GM12878 (cell line): Measurements from ENCODE around the gene GPSM1. TPM values are rescaled to one million over a fixed set of nuclear protein-coding genes. Genes with fewer than 3 reads are reported as not detected.

Experiments used
- ATAC-seq: fragments of 200-7000 bp; cut with Tn5 transposase; 3 replicates; pipeline ENCODE4 v1.9.1; 2020; ENCODE audit warnings: mild to moderate bottlenecking, moderate library complexity
- BruUV-seq: library from RNA; stranded (reverse); fragments of 400-500 nt; replicated peaks from 2 replicates; lab custom pipeline; 2021; lab: Mats Ljungman, UMichigan
- CTCF ChIA-PET: fragments of 300-600 bp; sonication (Branson Sonifier 250); formaldehyde crosslinking; extraction: SDS; loops from one replicate; lab custom pipeline; 2021; ENCODE audit warnings: inconsistent platforms; lab: Yijun Ruan, JAX
- POLR2A ChIA-PET: fragments of 350-600 bp; formaldehyde crosslinking; extraction: SDS; loops from one replicate; lab custom pipeline; 2021; ENCODE audit warnings: inconsistent platforms; lab: Charles Lee
- RAD21 ChIA-PET: fragments of 300-600 bp; sonication (Branson Sonifier 250); formaldehyde crosslinking; loops from one replicate; lab custom pipeline; 2023; ENCODE audit warnings: antibody characterized with exemption; ENCODE audit not compliant: unreplicated experiment; lab: Charles Lee
- SMC1A ChIA-PET: fragments of 300-600 bp; sonication (Branson Sonifier 250); formaldehyde crosslinking; loops from one replicate; lab custom pipeline; 2023; ENCODE audit not compliant: unreplicated experiment, uncharacterized antibody; lab: Charles Lee
- DNase-seq: peaks from one replicate; pipeline ENCODE4 v3.0.0-alpha.2; 2011; ENCODE audit warnings: low read depth, low spot score
- FAIRE-seq: peaks from 3 replicates; lab custom pipeline; 2011; peaks lifted over from hg19 to GRCh38; lab: Jason Lieb, UNC
- H2AFZ ChIP-seq: 2 replicates; pipeline ENCODE4 v1.6.0; 2011; ENCODE audit warnings: low read depth, low read length, control low read depth; ENCODE audit not compliant: control insufficient read depth
- H3K27ac ChIP-seq: 2 replicates; pipeline ENCODE4 v1.5.1; 2011; ENCODE audit warnings: control low read depth; ENCODE audit not compliant: control insufficient read depth, insufficient read depth
- H3K27me3 ChIP-seq, 2 experiments: replicated peaks in 1 of 2; 2 replicates each; pipeline versions ENCODE4 v1.6.0 to v1.6.1; 2011; ENCODE audit warnings: low read length in 1 of 2; ENCODE audit not compliant: control insufficient read depth in 2 of 2, insufficient read depth in 2 of 2
- H3K36me3 ChIP-seq, 2 experiments: 2 replicates each; pipeline ENCODE4 v1.5.1; 2011; ENCODE audit warnings: low read length in 1 of 2; ENCODE audit not compliant: control insufficient read depth in 2 of 2, insufficient read depth in 2 of 2
- H3K4me1 ChIP-seq: 2 replicates; pipeline ENCODE4 v1.6.1; 2011; ENCODE audit warnings: mild to moderate bottlenecking, low read length, moderate library complexity, mixed read lengths; ENCODE audit not compliant: control insufficient read depth, insufficient read depth
- H3K4me2 ChIP-seq: 2 replicates; pipeline ENCODE4 v1.6.0; 2011; ENCODE audit warnings: control low read depth; ENCODE audit not compliant: control insufficient read depth, insufficient read depth
- H3K4me3 ChIP-seq: fragments of 200-600 bp; sonication (generic); 2 replicates; pipeline ENCODE4 v1.5.1; 2016
- H3K79me2 ChIP-seq: 2 replicates; pipeline ENCODE4 v1.6.0; 2011; ENCODE audit warnings: low read length; ENCODE audit not compliant: control insufficient read depth, insufficient read depth
- H3K9ac ChIP-seq: 2 replicates; pipeline ENCODE4 v1.8.0; 2011; ENCODE audit warnings: low read length, control low read depth, mixed read lengths; ENCODE audit not compliant: control insufficient read depth, insufficient read depth
- H3K9me3 ChIP-seq: replicated peaks from 3 replicates; pipeline ENCODE4 v1.5.1; 2011; ENCODE audit warnings: mild to moderate bottlenecking, low read length; ENCODE audit not compliant: control insufficient read depth, insufficient read depth
- H4K20me1 ChIP-seq: 2 replicates; pipeline ENCODE4 v1.6.0; 2011; ENCODE audit not compliant: control insufficient read depth, insufficient read depth
- BCL3 ChIP-seq: IDR thresholded peaks from 2 replicates; pipeline ENCODE4 v1.6.1; 2011; ENCODE audit warnings: borderline replicate concordance, low read depth, mild to moderate bottlenecking, moderate library complexity, low read length; ENCODE audit not compliant: insufficient read depth, poor library complexity, severe bottlenecking
- BHLHE40 ChIP-seq, 2 experiments: fragments of 450-650 bp in 1 of 2; IDR thresholded peaks; 2 replicates each; pipeline ENCODE4 v1.6.1; 2011 to 2017; ENCODE audit warnings: low read depth in 2 of 2, borderline replicate concordance in 1 of 2, improper control_type of control experiment in 1 of 2, low read length in 1 of 2, mild to moderate bottlenecking in 1 of 2
- CBX5 ChIP-seq: sonication (generic); IDR thresholded peaks from 2 replicates; pipeline ENCODE4 v1.6.1; 2016; ENCODE audit warnings: low read depth, moderate library complexity, mild to moderate bottlenecking, inconsistent platforms
- CEBPB ChIP-seq, 2 experiments: fragments of 150-350 bp in 1 of 2; IDR thresholded peaks; 2 replicates each; pipeline ENCODE4 v1.6.1; 2012 to 2014; ENCODE audit warnings: low read depth in 2 of 2, low read length in 2 of 2, borderline replicate concordance in 1 of 2, inconsistent platforms in 1 of 2
- CEBPZ ChIP-seq: fragments of 150-350 bp; IDR thresholded peaks from 2 replicates; pipeline ENCODE4 v1.6.1; 2016; ENCODE audit warnings: low read depth, low read length
- CHD4 ChIP-seq: fragments of 200-600 bp; sonication (generic); IDR thresholded peaks from 2 replicates; pipeline ENCODE4 v1.6.1; 2016; ENCODE audit warnings: mild to moderate bottlenecking
- E2F4 ChIP-seq: IDR thresholded peaks from 2 replicates; pipeline ENCODE4 v1.6.1; 2012; ENCODE audit warnings: low read depth, low read length, improper control_type of control experiment
- HDAC2 ChIP-seq: fragments of 200-600 bp; sonication (generic); IDR thresholded peaks from 2 replicates; pipeline ENCODE4 v1.6.1; 2017
- IRF4 ChIP-seq: IDR thresholded peaks from 2 replicates; pipeline ENCODE4 v1.6.1; 2011; ENCODE audit warnings: low read depth, low read length
- KAT2A ChIP-seq: conservative IDR thresholded peaks from 2 replicates; pipeline ENCODE4 v1.6.1; 2011; ENCODE audit warnings: low read depth, low read length; ENCODE audit not compliant: control insufficient read depth
- MAX ChIP-seq: IDR thresholded peaks from 2 replicates; pipeline ENCODE4 v1.6.1; 2012; ENCODE audit warnings: low read depth, low read length, improper control_type of control experiment
- MTA2 ChIP-seq: fragments of 450-650 bp; IDR thresholded peaks from 2 replicates; pipeline ENCODE4 v1.6.1; 2016; ENCODE audit warnings: low read depth, mild to moderate bottlenecking, moderate library complexity
- MYB ChIP-seq: fragments of 150-350 bp; IDR thresholded peaks from 2 replicates; pipeline ENCODE4 v1.6.1; 2014; ENCODE audit warnings: mild to moderate bottlenecking, low read depth, low read length, borderline replicate concordance
- POLR2A ChIP-seq: IDR thresholded peaks from 2 replicates; pipeline ENCODE4 v1.6.1; 2011; ENCODE audit warnings: low read depth, mild to moderate bottlenecking, low read length
- SIX5 ChIP-seq: IDR thresholded peaks from 2 replicates; pipeline ENCODE4 v1.6.1; 2011; ENCODE audit warnings: mild to moderate bottlenecking, low read depth, low read length, moderate library complexity; ENCODE audit not compliant: severe bottlenecking
- SPI1 ChIP-seq: IDR thresholded peaks from 2 replicates; pipeline ENCODE4 v1.6.1; 2011; ENCODE audit warnings: low read depth, mild to moderate bottlenecking, low read length, moderate library complexity, borderline replicate concordance; ENCODE audit not compliant: insufficient read depth
- SUPT20H ChIP-seq: IDR thresholded peaks from 2 replicates; pipeline ENCODE4 v1.6.1; 2011; ENCODE audit warnings: low read depth, mild to moderate bottlenecking, low read length, moderate library complexity, borderline replicate concordance; ENCODE audit not compliant: control insufficient read depth
- SUZ12 ChIP-seq: fragments of 200-600 bp; sonication (generic); IDR thresholded peaks from one replicate; pipeline ENCODE4 v1.6.1; 2018; ENCODE audit warnings: antibody characterized with exemption, mild to moderate bottlenecking; ENCODE audit not compliant: unreplicated experiment
- YBX1 ChIP-seq: fragments of 450-650 bp; IDR thresholded peaks from 2 replicates; pipeline ENCODE4 v1.6.1; 2016; ENCODE audit warnings: antibody characterized with exemption
- WGBS: methylation state at CpG from one replicate; pipeline ENCODE4 v1.1.6; 2016; ENCODE audit warnings: low lambda C conversion rate; ENCODE audit not compliant: insufficient replicate concordance, insufficient coverage; ENCODE audit errors: missing lambda C conversion rate; 5-methylcytosine and 5-hydroxymethylcytosine counted together
- in situ Hi-C: fragments of 300-500 bp; cut with MboI; formaldehyde crosslinking; loops from 9 replicates; pipeline ENCODE4 v1.14.3; 2018; ENCODE audit warnings: mixed read lengths
- intact Hi-C: fragments of 100-400 bp; cut with micrococcal nuclease; formaldehyde crosslinking; loops from one replicate; pipeline ENCODE4 v1.14.2; 2022; ENCODE audit not compliant: unreplicated experiment
- polyA plus RNA-seq, 11 experiments: library from polyadenylated mRNA; depleted of rRNA in 4 of 11; unstranded in 6 of 11; stranded (reverse) in 5 of 11; fragments of >200 nt; fragmentation: Nextera tagmentation in 4 of 11; fragmentation: Illumina TruSeq in 1 of 11; extraction: Ambion mirVana in 4 of 11; extraction: Trizol in 1 of 11; gene quantifications; 1 replicate in 1 of 11; 2 replicates in 10 of 11; pipeline versions ENCODE4 v1.2.1 to v1.2.3, GENCODE V29; 2011 to 2016; ENCODE audit warnings: inconsistent platforms in 2 of 11, missing spikeins in 2 of 11, low read depth in 1 of 11
- total RNA-seq, 4 experiments: library from RNA; depleted of rRNA in 3 of 4; stranded (reverse); fragments of >200 nt in 3 of 4; fragmentation: Illumina TruSeq in 1 of 4; extraction: Trizol in 1 of 4; gene quantifications; 2 replicates each; pipeline versions ENCODE4 v1.2.1 to v1.2.3, GENCODE V29; 2013 to 2021

Gene GPSM1
- total and polyA plus RNA-seq, 10 of the 15 experiments (the other 5 are each of a cell fraction or from before 2014, with no cell fraction given): 0.04 to 0.10 (median 0.10) TPM; not detected in 7

GRCh38 chr9:136277746-136278145, 49.6 kb upstream of the GPSM1 start (continued):
- TF ChIP-seq E2F4 (no peak), SPI1 (no peak), SUPT20H (no peak), MYB (no peak), YBX1 (no peak), IRF4 (no peak), MTA2 (no peak), SUZ12 (no peak), BCL3 (no peak)

- ChIA-PET CTCF (interaction anchor here (1.4 to 2.2 kb wide), 2 partner anchors 9 to 108 kb away, joined by 7 to 9 read pairs; no protein-coding TSS in a partner anchor), RAD21 (interaction anchor here (1.6 kb wide), 1 partner anchor 107 kb away, joined by 6 read pairs; no protein-coding TSS in a partner anchor)
- TF ChIP-seq CEBPB (IDR thresholded peaks at IDR 0.05; ENCODE audit: borderline replicate concordance in 1 of 2, low read depth in 2 of 2, low read length in 2 of 2) (no peak), HDAC2 (no peak), MAX (no peak), CHD4 (no peak), SIX5 (no peak), BHLHE40 (IDR thresholded peaks at IDR 0.05; ENCODE audit: borderline replicate concordance in 1 of 2, low read depth in 2 of 2, low read length in 1 of 2) (no peak), CBX5 (no peak), CEBPZ (no peak), POLR2A (no peak), KAT2A (no peak)
These were observed 49.1 kb upstream of the GPSM1 start for GRCh38 chr9:136278221-136278620.

More at GRCh38 chr9:136278221-136278620, 49.1 kb upstream of the GPSM1 start:
- Histone ChIP-seq H3K9me3 (no peaks in the 10 kb centered on the region), H3K79me2 (no peaks in the 10 kb centered on the region), H3K36me3 (no peaks in the 10 kb centered on the region), H2AFZ (no peak overlapping the region), H3K27me3 (peaks cover 0 to 2% of the 10 kb centered on the region in 2 experiments; a peak in 2 of 4 replicates), H4K20me1 (no peaks in the 10 kb centered on the region), H3K4me1 (no peaks in the 10 kb centered on the region), H3K27ac (no peak overlapping the region), H3K4me2 (no peak overlapping the region), H3K9ac (no peak overlapping the region), H3K4me3 (no peak overlapping the region)
- POLR2A ChIA-PET: no interaction called here
- 9% methylated on average over 5 of the region's 9 CpGs for WGBS
- intact Hi-C loops: no loop called here
- SMC1A ChIA-PET: no interaction called here
- in situ Hi-C loops: no loop called here
- ATAC-seq (no peak), DNase-seq (no peak), FAIRE-seq (no peak)
- BruUV-seq: no TSS peak
